ENCODE data around the gene ASCC3. TPM values are rescaled to one million over a fixed set of nuclear protein-coding genes. Genes with fewer than 3 reads are reported as not detected.

Gene ASCC3
- total and polyA plus RNA-seq, 2 donors (not counting 3 experiments of a cell fraction or from before 2014, with no cell fraction given), result 15.7 to 57.2 TPM

DNA sequence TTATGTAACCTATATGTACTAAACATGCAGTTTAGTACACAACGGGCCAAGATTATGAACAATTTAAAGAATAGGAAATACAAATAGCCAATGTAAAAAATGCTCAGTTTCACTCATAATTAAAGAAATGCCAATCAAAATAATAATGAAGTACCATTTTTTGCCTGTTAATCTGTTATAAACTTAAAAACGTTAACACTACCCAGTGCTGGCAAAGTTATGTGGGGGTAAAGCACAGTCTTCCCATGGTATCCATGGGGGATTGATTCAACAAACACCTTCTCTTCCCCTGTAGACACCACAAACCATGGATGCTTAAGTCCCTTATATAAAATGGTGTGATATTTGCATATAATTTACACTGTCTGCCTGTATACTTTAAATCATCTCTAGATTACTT lies 211.1 kb downstream of the ASCC3 start:
- ChIA-PET CTCF (no interaction called here), POLR2A (no interaction called here)
- Histone ChIP-seq H3K79me2 (ENCODE audit: control insufficient read depth, insufficient read depth, low read length) (no peaks in the 10 kb centered on the region), H2AFZ (ENCODE audit: low read depth, low read length) (no peak overlapping the region), H3K4me3 (replicated peaks in 1 of 3; ENCODE audit: insufficient read depth in 1 of 3, low read depth in 1 of 3, low read length in 3 of 3) (no peak overlapping the region), H3K9me1 (replicated peaks; ENCODE audit: control insufficient read depth, extremely low read depth, insufficient read depth, low read length) (no peaks in the 10 kb centered on the region), H3K4me1 (ENCODE audit: control insufficient read depth, extremely low read depth, insufficient read depth, low read length) (no peaks in the 10 kb centered on the region), H3K27ac (ENCODE audit: insufficient read depth, low read depth, low read length) (no peak overlapping the region), H3K9ac (replicated peaks; ENCODE audit: extremely low read depth, insufficient read depth, low read length) (no peak overlapping the region), H3K4me2 (ENCODE audit: insufficient read depth, low read length) (no peak overlapping the region), H3K36me3 (ENCODE audit: control insufficient read depth in 2 of 2, extremely low read depth in 1 of 2, insufficient read depth in 2 of 2, low read length in 2 of 2) (no peaks in the 10 kb centered on the region), H3K9me3 (replicated peaks; ENCODE audit: control insufficient read depth, insufficient read depth, low read length) (no peaks in the 10 kb centered on the region), H4K20me1 (replicated peaks; ENCODE audit: control insufficient read depth, extremely low read depth, insufficient read depth, low read length) (no peaks in the 10 kb centered on the region), H3K27me3 (ENCODE audit: control insufficient read depth in 2 of 2, insufficient read depth in 2 of 2, low read length in 2 of 2) (no peaks in the 10 kb centered on the region)
- no TSS peak for BruUV-seq (replicated peaks)
- intact Hi-C loops (cut with micrococcal nuclease) (no loop called here), dilution Hi-C loops (cut with MboI; ENCODE audit: extremely low pct_ligation_motif_present, low sequenced_read_pairs) (no loop called here)
- no peak for TF ChIP-seq EZH2 (IDR thresholded peaks at IDR 0.05; ENCODE audit: borderline replicate concordance, low read depth, low read length, severe bottlenecking)
- no peak for TF ChIP-seq POLR2A (IDR thresholded peaks at IDR 0.05; ENCODE audit: low read depth, low read length)
- TF ChIP-seq, protein P1, sequence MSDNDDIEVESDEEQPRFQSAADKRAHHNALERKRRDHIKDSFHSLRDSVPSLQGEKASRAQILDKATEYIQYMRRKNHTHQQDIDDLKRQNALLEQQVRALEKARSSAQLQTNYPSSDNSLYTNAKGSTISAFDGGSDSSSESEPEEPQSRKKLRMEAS (IDR thresholded peaks at IDR 0.05; ENCODE audit: insufficient read depth, insufficient read length), result no peak
- no peak for TF ChIP-seq FOS (IDR thresholded peaks at IDR 0.05; ENCODE audit: borderline replicate concordance, insufficient read depth, low read length)
- TF ChIP-seq POLR2AphosphoS5 (IDR thresholded peaks at IDR 0.05; ENCODE audit: insufficient read depth, low read depth, low read length), result no peak
- TF ChIP-seq MYC (IDR thresholded peaks at IDR 0.05; ENCODE audit: low read depth, low read length), result no peak
- TF ChIP-seq GATA2 (IDR thresholded peaks at IDR 0.05; ENCODE audit: insufficient read depth, insufficient read length, low read depth, low read length), result no peak
- TF ChIP-seq, protein P2, sequence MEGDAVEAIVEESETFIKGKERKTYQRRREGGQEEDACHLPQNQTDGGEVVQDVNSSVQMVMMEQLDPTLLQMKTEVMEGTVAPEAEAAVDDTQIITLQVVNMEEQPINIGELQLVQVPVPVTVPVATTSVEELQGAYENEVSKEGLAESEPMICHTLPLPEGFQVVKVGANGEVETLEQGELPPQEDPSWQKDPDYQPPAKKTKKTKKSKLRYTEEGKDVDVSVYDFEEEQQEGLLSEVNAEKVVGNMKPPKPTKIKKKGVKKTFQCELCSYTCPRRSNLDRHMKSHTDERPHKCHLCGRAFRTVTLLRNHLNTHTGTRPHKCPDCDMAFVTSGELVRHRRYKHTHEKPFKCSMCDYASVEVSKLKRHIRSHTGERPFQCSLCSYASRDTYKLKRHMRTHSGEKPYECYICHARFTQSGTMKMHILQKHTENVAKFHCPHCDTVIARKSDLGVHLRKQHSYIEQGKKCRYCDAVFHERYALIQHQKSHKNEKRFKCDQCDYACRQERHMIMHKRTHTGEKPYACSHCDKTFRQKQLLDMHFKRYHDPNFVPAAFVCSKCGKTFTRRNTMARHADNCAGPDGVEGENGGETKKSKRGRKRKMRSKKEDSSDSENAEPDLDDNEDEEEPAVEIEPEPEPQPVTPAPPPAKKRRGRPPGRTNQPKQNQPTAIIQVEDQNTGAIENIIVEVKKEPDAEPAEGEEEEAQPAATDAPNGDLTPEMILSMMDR (IDR thresholded peaks at IDR 0.05; ENCODE audit: extremely low read depth in 1 of 2, insufficient read depth in 1 of 2, low read depth in 1 of 2, low read length in 2 of 2), result no peak
- TF ChIP-seq JUN (IDR thresholded peaks at IDR 0.05; ENCODE audit: borderline replicate concordance, insufficient read depth, insufficient read length, low read depth), result no peak
- DNase-seq (ENCODE audit: low read depth, low spot score), result no peak
- no peak for FAIRE-seq
